Activated CD4-positive, alpha-beta T cell treated with anti-CD3 and anti-CD28 coated beads, Interleukin-2, amount 10 ng/mL, durations not matched to agents 7 days and 5 days (primary cell): ENCODE data around the gene SLC4A1. TPM values are rescaled to one million over a fixed set of nuclear protein-coding genes. Genes with fewer than 3 reads are reported as not detected.

ENCODE experiments used
- CTCF ChIA-PET: fragments of 350-600 bp; sonication (Branson Sonifier 250); formaldehyde crosslinking; loops from one replicate; lab custom pipeline; 2021; ENCODE audit warnings: antibody characterized with exemption; lab: Charles Lee
- POLR2A ChIA-PET: fragments of 350-600 bp; sonication (Branson Sonifier 250); formaldehyde crosslinking; loops from one replicate; lab custom pipeline; 2021; ENCODE audit warnings: antibody characterized with exemption; lab: Charles Lee
- DNase-seq: peaks from one replicate; pipeline ENCODE4 v3.0.0-alpha.2; 2020
- H3K27ac Mint-ChIP-seq: one replicate; pipeline ENCODE4 v1.8.0; 2021; ENCODE audit warnings: mild to moderate bottlenecking, moderate library complexity, mixed read lengths
- H3K27me3 Mint-ChIP-seq: one replicate; pipeline ENCODE4 v1.8.0; 2021; ENCODE audit warnings: mixed read lengths
- H3K36me3 Mint-ChIP-seq: one replicate; pipeline ENCODE4 v1.8.0; 2021; ENCODE audit warnings: low read depth, mixed read lengths
- H3K4me1 Mint-ChIP-seq: one replicate; pipeline ENCODE4 v1.8.0; 2021; ENCODE audit warnings: mixed read lengths
- H3K4me3 Mint-ChIP-seq: one replicate; pipeline ENCODE4 v1.8.0; 2021; ENCODE audit warnings: mild to moderate bottlenecking, moderate library complexity, mixed read lengths
- H3K9me3 Mint-ChIP-seq: one replicate; pipeline ENCODE4 v1.8.0; 2021; ENCODE audit warnings: mixed read lengths
- total RNA-seq, 2 experiments: library from RNA; stranded (reverse); gene quantifications; one replicate each; pipeline ENCODE4 v1.2.3, GENCODE V29; 2021

Gene SLC4A1
- total RNA-seq, 2 experiments from 2014 or later: not detected

DNA sequence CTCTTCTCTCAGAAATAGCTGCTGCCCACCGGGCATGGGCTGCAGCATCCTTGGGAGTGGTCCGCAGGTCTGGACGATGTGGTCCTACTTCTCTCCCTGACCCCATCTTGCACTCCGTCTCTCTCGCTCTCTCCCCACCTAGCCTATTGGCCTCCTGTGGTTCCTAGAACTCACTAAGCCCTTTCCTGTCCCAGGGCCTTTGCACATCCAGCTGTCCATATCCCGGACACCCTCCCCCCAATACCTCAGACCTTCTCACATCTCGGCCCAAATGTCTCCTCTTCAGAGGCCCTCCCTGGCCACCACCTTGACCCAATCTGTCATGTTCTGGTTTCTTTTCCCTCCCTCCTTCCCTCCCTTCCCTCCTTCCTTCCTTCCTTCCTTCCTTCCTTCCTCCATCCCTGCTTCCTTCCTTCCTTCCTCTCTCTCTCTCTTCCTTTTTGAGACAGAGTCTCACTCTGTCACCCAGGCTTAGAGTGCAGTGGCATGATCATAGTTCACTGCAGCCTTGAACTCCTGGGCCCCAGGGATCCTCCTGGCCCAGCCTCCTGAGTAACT, 4.5 kb downstream of the SLC4A1 start:
- Mint-ChIP-seq H3K4me1 (no peaks in the 10 kb centered on the region), H3K4me3 (no peak overlapping the region), H3K36me3 (no peaks in the 10 kb centered on the region), H3K9me3 (no peaks in the 10 kb centered on the region), H3K27ac (no peak overlapping the region), H3K27me3 (no peaks in the 10 kb centered on the region)
- CTCF ChIA-PET: no interaction called here
- POLR2A ChIA-PET: no interaction called here
- DNase-seq: no peak

DNA sequence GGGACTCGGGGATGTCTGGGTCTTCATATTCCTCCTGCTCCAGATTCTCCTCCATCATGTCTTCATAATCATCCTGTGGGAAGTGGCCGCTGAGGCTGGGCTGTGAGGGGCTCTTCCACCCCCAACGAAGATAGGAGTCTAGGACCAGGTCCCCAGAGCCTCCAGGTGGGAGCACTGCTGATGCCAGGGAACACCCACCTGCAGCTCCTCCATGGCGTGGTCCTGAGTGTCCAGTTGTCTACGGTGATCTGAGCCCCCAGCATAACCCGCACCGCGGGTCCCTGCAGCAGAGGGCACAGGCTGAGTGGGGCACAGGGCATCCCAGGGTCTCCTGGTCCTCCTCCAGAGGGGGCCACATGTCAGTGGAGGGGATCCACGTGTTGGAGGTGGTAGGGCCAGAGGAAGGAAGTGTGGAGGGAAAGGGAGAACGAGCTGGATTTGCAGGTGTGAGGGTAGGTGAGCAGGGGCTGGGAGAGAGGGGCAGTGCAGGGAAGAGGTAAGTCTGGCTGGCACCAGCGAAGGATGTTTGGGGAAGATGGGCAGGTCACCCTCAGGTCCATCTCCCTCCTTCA, 5.2 kb downstream of the SLC4A1 start:
- no peak overlapping the region for H3K27ac Mint-ChIP-seq
- H3K9me3 Mint-ChIP-seq: no peaks in the 10 kb centered on the region
- ChIA-PET CTCF (no interaction called here), POLR2A (no interaction called here)
- H3K4me3 Mint-ChIP-seq: no peak overlapping the region
- H3K27me3 Mint-ChIP-seq: no peaks in the 10 kb centered on the region
- no peaks in the 10 kb centered on the region for H3K4me1 Mint-ChIP-seq
- H3K36me3 Mint-ChIP-seq: no peaks in the 10 kb centered on the region
- no peak for DNase-seq

DNA sequence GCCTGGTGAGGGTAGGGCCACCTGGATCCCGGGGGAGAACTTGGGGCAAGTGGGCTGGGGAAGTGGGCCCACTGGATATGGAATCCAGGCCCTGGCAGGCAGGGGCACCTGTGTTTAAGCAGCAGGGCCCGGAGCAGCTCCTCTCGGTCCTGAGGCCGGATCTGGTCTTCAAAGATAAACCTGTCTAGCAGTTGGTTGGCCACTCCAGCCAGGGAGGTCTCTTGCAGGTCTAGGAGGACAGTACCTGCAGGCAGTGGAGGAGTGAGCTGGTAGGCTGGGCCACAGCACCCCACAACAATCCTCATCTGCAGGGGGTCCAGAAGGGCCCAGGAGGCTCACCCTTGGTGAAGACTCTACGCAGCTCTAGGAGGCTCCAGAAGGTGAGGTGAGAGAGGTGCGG, 7.6 kb downstream of the SLC4A1 start:
- no peak for DNase-seq
- ChIA-PET POLR2A (no interaction called here), CTCF (no interaction called here)
- H3K4me3 Mint-ChIP-seq: no peak overlapping the region
- H3K27ac Mint-ChIP-seq: no peak overlapping the region
- H3K27me3 Mint-ChIP-seq: no peaks in the 10 kb centered on the region
- H3K4me1 Mint-ChIP-seq: no peaks in the 10 kb centered on the region
- no peaks in the 10 kb centered on the region for H3K36me3 Mint-ChIP-seq
- no peaks in the 10 kb centered on the region for H3K9me3 Mint-ChIP-seq

DNA sequence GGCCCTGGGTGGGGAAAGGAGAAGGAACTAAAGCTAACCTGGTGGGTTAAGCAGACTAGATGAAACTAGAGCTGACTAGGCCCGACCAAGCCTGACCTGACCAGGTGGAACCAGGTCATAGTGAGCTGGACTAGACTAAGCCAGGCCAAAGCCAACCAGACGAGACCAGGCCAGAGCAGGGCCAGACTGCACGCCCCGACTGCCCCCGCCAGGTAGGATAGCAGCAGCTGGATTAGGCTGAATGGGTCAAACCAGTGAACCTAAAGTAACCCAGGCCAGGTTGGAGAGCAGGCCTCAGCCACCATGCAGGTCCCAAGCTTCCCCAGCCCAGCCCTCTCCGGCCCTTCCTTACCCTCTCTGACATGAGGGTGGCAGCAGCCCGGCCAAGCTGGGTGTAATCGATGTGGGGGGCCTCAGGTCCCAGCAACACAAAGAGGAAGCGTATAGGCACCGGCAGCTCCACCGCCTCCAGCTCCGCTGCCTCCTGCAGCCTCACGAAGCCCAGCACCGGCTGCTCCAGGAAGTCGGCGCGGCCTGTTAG, 9.1 kb downstream of the SLC4A1 start:
- Mint-ChIP-seq H3K9me3 (no peaks in the 10 kb centered on the region), H3K27ac (no peak overlapping the region), H3K27me3 (no peaks in the 10 kb centered on the region), H3K4me3 (no peak overlapping the region), H3K4me1 (no peaks in the 10 kb centered on the region), H3K36me3 (no peaks in the 10 kb centered on the region)
- POLR2A ChIA-PET: no interaction called here
- CTCF ChIA-PET: interaction anchor here (0.5 to 1.6 kb wide), 4 partner anchors 12 to 49 kb away, joined by 3 to 5 read pairs (median 4); no protein-coding TSS in a partner anchor
- no peak for DNase-seq

DNA sequence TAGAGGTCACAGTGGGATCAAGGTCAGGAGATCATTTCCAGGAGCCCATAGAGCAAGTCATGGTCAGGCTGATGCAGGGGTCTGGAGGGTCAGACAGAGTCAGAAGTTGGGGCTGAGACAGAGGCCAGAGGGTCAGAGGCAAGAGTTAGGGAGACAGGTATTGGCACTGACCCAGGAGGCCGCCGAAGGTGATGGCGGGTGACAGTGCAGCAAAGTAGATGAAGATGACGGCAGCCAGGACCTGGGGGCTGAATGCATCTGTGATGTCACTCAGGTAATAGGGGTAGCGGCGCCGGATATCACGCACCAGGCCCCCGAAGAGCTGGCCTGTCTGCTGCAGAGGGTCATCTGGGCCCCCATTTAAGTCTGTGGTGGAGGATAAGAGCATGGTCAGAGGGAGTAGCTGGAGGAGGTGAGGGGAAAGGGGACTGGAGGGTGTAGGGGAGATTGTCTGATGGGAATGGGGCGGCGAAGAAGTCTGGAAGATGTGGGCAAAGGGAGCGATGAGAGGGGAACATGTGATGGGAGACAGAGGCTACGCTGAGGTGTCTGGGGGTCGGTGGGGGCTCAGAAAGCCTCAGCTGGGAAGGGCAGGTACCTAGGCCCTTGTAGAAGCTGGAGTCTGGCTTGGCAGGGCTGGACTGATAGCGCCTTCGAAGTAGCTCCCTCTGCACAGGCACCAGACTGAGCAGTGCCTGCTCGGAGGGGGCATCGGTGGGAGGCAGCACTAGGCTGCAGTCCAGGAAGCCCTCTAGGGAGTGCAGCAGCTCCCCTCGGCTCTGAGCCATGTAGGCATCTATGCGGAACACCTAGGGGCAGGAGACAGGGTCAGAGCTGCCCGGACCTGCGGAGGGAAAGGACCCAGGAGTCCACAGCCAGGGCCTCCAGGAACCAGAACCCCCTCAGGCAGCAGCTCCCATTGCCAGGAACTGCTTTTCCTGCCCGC, 9.8 kb downstream of the SLC4A1 start:
- CTCF ChIA-PET: interaction anchor here (0.8 to 1.6 kb wide), 4 partner anchors 11 to 48 kb away, joined by 3 to 5 read pairs (median 3); no protein-coding TSS in a partner anchor
- H3K9me3 Mint-ChIP-seq: no peaks in the 10 kb centered on the region
- H3K27ac Mint-ChIP-seq: no peak overlapping the region
- H3K4me3 Mint-ChIP-seq: no peak overlapping the region
- no peaks in the 10 kb centered on the region for H3K4me1 Mint-ChIP-seq
- H3K36me3 Mint-ChIP-seq: no peaks in the 10 kb centered on the region
- no peaks in the 10 kb centered on the region for H3K27me3 Mint-ChIP-seq
- POLR2A ChIA-PET: no interaction called here
- DNase-seq: no peak

DNA sequence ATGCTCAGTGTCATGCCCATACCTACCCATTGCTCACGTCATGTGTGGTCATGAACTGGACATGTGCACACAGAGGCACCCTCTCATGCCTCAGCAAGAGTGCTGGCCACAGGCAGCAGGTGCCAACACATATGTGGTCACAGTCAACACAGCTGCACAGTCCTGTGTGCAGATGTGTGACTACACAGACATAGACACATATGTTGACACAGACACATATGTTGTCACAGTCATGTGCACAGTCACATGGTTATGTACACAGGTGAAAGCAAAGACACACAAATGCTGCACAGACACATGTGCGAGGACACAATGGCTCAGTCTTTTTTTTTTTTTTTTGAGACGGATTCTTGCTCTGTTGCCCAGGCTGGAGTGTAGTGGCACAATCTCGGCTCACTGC, 11.3 kb downstream of the SLC4A1 start:
- H3K4me1 Mint-ChIP-seq: no peaks in the 10 kb centered on the region
- no peak overlapping the region for H3K27ac Mint-ChIP-seq
- no peak for DNase-seq
- H3K4me3 Mint-ChIP-seq: no peak overlapping the region
- H3K9me3 Mint-ChIP-seq: no peaks in the 10 kb centered on the region
- CTCF ChIA-PET: interaction anchor here (0.8 to 1.3 kb wide), 2 partner anchors 9 to 35 kb away, joined by 3 read pairs; no protein-coding TSS in a partner anchor
- H3K27me3 Mint-ChIP-seq: no peaks in the 10 kb centered on the region
- no peaks in the 10 kb centered on the region for H3K36me3 Mint-ChIP-seq
- POLR2A ChIA-PET: no interaction called here

DNA sequence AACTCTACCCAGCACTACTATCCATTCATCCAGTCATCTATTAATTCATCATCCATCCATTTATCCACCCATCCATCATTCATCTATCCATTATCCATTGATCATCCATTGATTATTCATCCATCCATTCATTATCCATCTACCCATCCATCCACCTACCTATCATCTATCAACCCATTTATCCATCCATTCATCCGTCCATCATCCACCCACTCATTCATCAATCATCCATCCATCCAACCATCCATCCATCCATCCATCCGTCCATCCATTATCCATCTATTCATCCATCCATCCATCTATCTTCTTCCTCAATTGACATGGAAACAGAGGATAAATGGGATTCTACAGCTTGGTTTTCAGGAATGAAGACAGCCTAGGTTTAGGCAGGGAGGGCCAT, 12.0 kb downstream of the SLC4A1 start:
- DNase-seq: no peak
- Mint-ChIP-seq H3K27ac (no peak overlapping the region), H3K4me3 (no peak overlapping the region), H3K36me3 (no peaks in the 10 kb centered on the region), H3K27me3 (no peaks in the 10 kb centered on the region), H3K9me3 (no peaks in the 10 kb centered on the region), H3K4me1 (no peaks in the 10 kb centered on the region)
- POLR2A ChIA-PET: no interaction called here
- CTCF ChIA-PET: interaction anchor here (0.8 kb wide), 1 partner anchor 9 kb away, joined by 3 read pairs; no protein-coding TSS in a partner anchor

DNA sequence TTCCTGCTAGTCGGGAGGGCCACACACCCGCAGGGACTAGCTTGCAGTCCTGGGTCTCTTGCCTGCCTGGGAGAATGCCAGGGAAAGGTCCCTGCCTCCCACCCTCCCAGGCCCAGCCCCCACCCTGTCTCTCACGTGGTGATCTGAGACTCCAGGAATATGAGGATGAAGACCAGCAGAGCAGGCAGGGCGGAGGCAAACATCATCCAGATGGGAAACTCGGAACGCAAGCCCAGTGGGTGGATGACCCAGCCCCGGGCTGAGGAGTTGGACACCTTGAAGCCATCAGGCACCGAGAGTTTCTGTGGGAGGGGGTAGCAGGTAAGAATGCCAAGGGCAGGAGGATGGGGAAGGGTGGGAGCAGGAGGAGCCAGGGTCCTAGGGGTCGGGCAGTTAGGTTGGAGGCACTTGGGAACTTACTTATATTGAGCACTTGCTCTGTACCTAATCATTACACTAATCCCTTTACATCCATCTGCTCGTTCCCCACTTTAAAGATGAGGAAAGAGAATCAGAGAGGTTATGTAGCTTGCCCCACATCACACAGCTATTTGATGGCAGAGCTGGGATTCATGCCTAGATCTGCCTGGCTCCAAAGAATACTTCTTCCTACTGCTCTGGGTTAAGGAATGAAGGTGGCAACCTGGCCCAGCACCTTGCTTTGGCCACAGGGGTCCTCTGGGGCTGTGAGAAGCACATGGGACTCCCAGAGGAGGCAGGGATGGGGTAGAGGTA, 13.4 kb downstream of the SLC4A1 start:
- H3K9me3 Mint-ChIP-seq: no peaks in the 10 kb centered on the region

DNA sequence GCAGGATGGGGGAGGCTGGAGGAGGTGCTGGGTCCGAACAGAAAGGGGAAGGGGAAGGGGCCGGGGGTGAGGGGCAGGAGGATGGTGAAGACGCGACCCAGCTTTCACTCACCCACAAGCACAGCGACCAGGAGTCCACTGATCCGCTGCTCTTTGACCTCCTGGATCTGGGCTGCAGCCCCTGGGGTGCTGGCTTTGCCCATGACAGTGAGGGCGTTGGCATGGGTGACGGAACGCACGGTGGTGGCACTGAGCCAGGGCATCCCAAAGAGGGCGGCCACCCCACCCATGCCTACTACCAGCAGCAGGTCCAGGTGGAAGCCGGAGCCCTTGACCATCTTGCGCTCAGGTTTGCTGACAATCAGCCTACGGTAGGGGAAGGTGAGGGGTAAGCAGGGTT, 14.9 kb downstream of the SLC4A1 start:
- Mint-ChIP-seq H3K4me1 (peaks cover 18% of the 10 kb centered on the region), H3K27me3 (no peaks in the 10 kb centered on the region), H3K9me3 (no peaks in the 10 kb centered on the region), H3K4me3 (no peak overlapping the region), H3K27ac (no peak overlapping the region), H3K36me3 (no peaks in the 10 kb centered on the region)
- no peak for DNase-seq
- CTCF ChIA-PET: interaction anchor here (1.3 kb wide), 1 partner anchor 55 kb away, joined by 5 read pairs; the partner anchor contains the start of gene RUNDC3A
- POLR2A ChIA-PET: no interaction called here

More for the DNA sequence above, 13.4 kb downstream of the SLC4A1 start:
- peaks cover 6% of the 10 kb centered on the region for H3K4me1 Mint-ChIP-seq
- no peak overlapping the region for H3K27ac Mint-ChIP-seq
- no peak for DNase-seq
- no peaks in the 10 kb centered on the region for H3K27me3 Mint-ChIP-seq
- H3K36me3 Mint-ChIP-seq: no peaks in the 10 kb centered on the region
- no peak overlapping the region for H3K4me3 Mint-ChIP-seq
- POLR2A ChIA-PET: no interaction called here
- CTCF ChIA-PET: interaction anchor here (1.2 to 1.3 kb wide), 2 partner anchors 45 to 54 kb away, joined by 5 read pairs; partner anchors contain the start of gene RUNDC3A

DNA sequence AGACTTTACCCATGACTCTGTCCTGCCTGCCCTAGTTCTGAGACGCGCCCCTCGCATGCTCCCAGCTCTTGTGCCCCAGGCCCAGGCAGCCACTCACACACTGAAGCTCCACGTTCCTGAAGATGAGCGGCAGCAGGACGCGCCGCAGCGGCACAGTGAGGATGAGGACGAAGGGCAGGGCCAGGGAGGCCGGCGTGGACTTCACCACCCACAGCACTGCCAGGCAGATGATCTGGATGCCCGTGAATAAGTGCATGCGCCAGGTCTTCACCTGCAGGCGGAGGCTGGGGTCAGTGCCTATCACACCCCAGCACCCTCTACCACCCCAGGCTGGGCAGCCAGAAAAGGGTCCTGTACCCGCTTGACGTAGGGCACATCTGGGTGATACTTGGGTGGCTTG, 16.9 kb downstream of the SLC4A1 start:
- no peak overlapping the region for H3K27ac Mint-ChIP-seq
- no peaks in the 10 kb centered on the region for H3K36me3 Mint-ChIP-seq
- peaks cover 38% of the 10 kb centered on the region for H3K4me1 Mint-ChIP-seq
- no peak for DNase-seq
- CTCF ChIA-PET: no interaction called here
- no peaks in the 10 kb centered on the region for H3K27me3 Mint-ChIP-seq
- no peaks in the 10 kb centered on the region for H3K9me3 Mint-ChIP-seq
- no peak overlapping the region for H3K4me3 Mint-ChIP-seq
- POLR2A ChIA-PET: no interaction called here

DNA sequence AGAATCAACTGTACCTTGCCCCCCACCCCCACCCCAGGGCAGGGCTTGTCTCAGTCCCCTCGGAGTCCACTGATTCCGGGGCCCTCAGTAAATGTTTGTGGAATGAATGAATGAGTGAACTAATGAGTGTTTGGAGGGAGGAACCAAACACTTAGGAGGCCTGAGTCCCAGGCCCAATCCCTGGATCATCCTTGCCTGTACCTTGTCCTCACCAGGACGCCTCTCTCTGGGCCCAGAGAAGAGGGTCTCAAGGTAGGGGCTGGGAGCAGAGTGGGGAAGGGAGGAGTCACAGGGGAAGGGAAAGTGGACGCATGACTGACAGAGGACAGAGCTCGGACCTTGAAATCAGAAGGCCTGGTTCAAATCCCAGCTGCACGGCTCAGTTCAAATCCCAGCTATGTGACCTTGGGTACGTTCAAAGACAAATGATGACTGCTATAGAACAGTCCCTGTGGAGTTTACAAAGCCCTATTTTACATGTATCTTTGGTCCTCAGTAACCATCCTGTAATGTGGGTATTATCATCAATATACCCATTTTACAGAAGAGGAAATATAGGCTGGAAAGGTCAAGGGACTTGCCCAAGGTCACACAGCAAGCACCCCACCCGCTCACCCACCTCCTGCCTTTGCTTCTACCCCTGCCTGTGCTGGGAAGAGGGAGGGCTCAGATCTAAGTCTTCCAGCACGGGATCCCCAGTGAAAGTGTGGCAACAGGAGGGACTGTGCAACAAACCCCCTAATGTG, 18.3 kb downstream of the SLC4A1 start:
- Mint-ChIP-seq H3K4me1 (peaks cover 46% of the 10 kb centered on the region), H3K27ac (no peak overlapping the region), H3K36me3 (no peaks in the 10 kb centered on the region), H3K27me3 (no peaks in the 10 kb centered on the region), H3K4me3 (no peak overlapping the region), H3K9me3 (no peaks in the 10 kb centered on the region)
- ChIA-PET CTCF (no interaction called here), POLR2A (no interaction called here)
- no peak for DNase-seq
